GM18907 (cell line): Measurements from ENCODE around the gene NRXN2.

Experiments
- ATAC-seq: cut with Tn5 transposase; IDR thresholded peaks from one replicate; pipeline ENCODE4 v1.9.1; 2021; ENCODE audit warnings: mild to moderate bottlenecking, moderate library complexity; ENCODE audit not compliant: unreplicated experiment

NRXN2 gene

GRCh38 chr11:64654439-64654838 lies 68.6 kb downstream of the NRXN2 start:
- no peak for ATAC-seq

- ATAC-seq = no peak
These were observed 69.5 kb downstream of the NRXN2 start for GRCh38 chr11:64653388-64653973.

GRCh38 chr11:64652586-64653387 lies 70.2 kb downstream of the NRXN2 start:
- no peak for ATAC-seq

- ATAC-seq = no peak
These were observed 72.0 kb downstream of the NRXN2 start for GRCh38 chr11:64650923-64651523.

- no peak for ATAC-seq
These were observed 73.7 kb downstream of the NRXN2 start for GRCh38 chr11:64649291-64649697.

GRCh38 chr11:64648551-64648950 lies 74.4 kb downstream of the NRXN2 start:
- ATAC-seq = no peak

GRCh38 chr11:64647019-64647779 lies 75.8 kb downstream of the NRXN2 start:
- no peak for ATAC-seq

- ATAC-seq = no peak
These were observed 78.2 kb downstream of the NRXN2 start for GRCh38 chr11:64644647-64645275.

GRCh38 chr11:64643920-64644646 lies 78.9 kb downstream of the NRXN2 start:
- no peak for ATAC-seq

- no peak for ATAC-seq
These were observed 79.6 kb downstream of the NRXN2 start for GRCh38 chr11:64643256-64643881.

GRCh38 chr11:64642871-64643255 lies 80.1 kb downstream of the NRXN2 start:
- ATAC-seq = no peak

- no peak for ATAC-seq
These were observed 80.6 kb downstream of the NRXN2 start for GRCh38 chr11:64642418-64642735.

- no peak for ATAC-seq
These were observed 81.2 kb downstream of the NRXN2 start for GRCh38 chr11:64641596-64642417.

GRCh38 chr11:64639885-64640284 lies 83.1 kb downstream of the NRXN2 start:
- ATAC-seq = no peak

- ATAC-seq = no peak
These were observed 84.2 kb downstream of the NRXN2 start for GRCh38 chr11:64638829-64639228.

GRCh38 chr11:64638018-64638665 lies 84.9 kb downstream of the NRXN2 start:
- no peak for ATAC-seq

- ATAC-seq = no peak
These were observed 85.5 kb downstream of the NRXN2 start for GRCh38 chr11:64637334-64638017.

GRCh38 chr11:64633555-64634159 lies 89.3 kb downstream of the NRXN2 start:
- ATAC-seq = no peak
